ENCODE data around the gene NBPF1. TPM values are rescaled to one million over a fixed set of nuclear protein-coding genes. Genes with fewer than 3 reads are reported as not detected.

Gene NBPF1
- total and polyA plus RNA-seq, 9 of the 15 experiments (the other 6 are each of a cell fraction or from before 2014, with no cell fraction given), result 5.2 to 42.6 (median 24.1) TPM

DNA sequence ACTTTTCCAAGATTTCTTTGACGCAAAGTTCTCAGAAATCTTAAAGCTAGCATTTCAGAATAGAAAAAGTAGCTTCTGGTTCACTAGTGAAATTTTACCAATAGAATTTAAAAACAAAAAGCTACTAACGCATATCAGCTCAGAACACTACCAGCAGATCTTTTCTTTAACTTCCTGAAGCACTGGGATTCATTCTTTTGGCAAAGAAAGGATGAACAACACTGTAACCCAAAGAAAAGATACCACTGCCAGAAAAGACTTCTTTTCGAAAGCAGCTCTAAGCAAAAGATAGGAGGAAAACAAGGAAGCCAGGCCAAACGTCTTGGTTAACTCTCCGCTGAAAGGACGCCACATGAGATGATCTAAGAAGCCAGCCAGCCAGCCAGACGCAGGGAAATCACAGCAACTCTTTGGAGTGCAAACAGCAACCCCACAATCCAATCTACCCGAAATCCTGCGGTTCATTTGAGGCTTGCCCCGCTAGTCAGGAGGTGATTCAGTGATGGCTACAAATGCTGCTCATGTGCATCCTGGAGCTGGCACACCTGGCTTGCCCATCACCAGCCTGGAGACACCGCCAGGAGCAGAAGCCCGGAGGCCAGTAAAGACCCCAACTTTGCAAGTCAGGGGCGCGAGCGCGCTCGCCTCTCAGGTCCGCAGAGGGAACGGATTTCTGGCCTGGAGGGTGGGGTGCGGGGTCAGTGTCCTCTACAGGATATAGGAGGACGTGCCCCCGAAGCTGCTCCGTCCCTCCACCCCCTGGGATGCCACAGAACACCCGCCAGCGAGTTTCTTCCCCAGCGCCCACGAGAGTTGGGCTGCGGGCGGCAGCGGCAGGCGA lies 812 bp downstream of the NBPF1 start (continued):
- TF ChIP-seq, protein P1, sequence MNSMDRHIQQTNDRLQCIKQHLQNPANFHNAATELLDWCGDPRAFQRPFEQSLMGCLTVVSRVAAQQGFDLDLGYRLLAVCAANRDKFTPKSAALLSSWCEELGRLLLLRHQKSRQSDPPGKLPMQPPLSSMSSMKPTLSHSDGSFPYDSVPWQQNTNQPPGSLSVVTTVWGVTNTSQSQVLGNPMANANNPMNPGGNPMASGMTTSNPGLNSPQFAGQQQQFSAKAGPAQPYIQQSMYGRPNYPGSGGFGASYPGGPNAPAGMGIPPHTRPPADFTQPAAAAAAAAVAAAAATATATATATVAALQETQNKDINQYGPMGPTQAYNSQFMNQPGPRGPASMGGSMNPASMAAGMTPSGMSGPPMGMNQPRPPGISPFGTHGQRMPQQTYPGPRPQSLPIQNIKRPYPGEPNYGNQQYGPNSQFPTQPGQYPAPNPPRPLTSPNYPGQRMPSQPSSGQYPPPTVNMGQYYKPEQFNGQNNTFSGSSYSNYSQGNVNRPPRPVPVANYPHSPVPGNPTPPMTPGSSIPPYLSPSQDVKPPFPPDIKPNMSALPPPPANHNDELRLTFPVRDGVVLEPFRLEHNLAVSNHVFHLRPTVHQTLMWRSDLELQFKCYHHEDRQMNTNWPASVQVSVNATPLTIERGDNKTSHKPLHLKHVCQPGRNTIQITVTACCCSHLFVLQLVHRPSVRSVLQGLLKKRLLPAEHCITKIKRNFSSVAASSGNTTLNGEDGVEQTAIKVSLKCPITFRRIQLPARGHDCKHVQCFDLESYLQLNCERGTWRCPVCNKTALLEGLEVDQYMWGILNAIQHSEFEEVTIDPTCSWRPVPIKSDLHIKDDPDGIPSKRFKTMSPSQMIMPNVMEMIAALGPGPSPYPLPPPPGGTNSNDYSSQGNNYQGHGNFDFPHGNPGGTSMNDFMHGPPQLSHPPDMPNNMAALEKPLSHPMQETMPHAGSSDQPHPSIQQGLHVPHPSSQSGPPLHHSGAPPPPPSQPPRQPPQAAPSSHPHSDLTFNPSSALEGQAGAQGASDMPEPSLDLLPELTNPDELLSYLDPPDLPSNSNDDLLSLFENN (IDR thresholded peaks at IDR 0.05; ENCODE audit: low read depth in 2 of 2, low read length in 2 of 2), result peak in 1 of 2 experiments; percentile 35; a peak in 1 of 4 replicates
- peak; percentile 85; the same call in 1 of the 2 replicates for TF ChIP-seq ZNF165 (CRISPR knock-in tag; IDR thresholded peaks at IDR 0.05; ENCODE audit: borderline replicate concordance)
- TF ChIP-seq, protein P2, sequence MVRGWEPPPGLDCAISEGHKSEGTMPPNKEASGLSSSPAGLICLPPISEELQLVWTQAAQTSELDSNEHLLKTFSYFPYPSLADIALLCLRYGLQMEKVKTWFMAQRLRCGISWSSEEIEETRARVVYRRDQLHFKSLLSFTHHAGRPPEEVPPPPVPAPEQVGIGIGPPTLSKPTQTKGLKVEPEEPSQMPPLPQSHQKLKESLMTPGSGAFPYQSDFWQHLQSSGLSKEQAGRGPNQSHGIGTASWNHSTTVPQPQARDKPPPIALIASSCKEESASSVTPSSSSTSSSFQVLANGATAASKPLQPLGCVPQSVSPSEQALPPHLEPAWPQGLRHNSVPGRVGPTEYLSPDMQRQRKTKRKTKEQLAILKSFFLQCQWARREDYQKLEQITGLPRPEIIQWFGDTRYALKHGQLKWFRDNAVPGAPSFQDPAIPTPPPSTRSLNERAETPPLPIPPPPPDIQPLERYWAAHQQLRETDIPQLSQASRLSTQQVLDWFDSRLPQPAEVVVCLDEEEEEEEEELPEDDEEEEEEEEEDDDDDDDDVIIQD (CRISPR knock-in tag; IDR thresholded peaks at IDR 0.05), result peak; percentile 38; the same call in 1 of the 2 replicates
- TF ChIP-seq, protein P3, sequence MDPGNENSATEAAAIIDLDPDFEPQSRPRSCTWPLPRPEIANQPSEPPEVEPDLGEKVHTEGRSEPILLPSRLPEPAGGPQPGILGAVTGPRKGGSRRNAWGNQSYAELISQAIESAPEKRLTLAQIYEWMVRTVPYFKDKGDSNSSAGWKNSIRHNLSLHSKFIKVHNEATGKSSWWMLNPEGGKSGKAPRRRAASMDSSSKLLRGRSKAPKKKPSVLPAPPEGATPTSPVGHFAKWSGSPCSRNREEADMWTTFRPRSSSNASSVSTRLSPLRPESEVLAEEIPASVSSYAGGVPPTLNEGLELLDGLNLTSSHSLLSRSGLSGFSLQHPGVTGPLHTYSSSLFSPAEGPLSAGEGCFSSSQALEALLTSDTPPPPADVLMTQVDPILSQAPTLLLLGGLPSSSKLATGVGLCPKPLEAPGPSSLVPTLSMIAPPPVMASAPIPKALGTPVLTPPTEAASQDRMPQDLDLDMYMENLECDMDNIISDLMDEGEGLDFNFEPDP (CRISPR knock-in tag; IDR thresholded peaks at IDR 0.05), result 0 out of 2 replicates have a peak, but pooled peaks have one; percentile 20
- TF ChIP-seq, protein P4, sequence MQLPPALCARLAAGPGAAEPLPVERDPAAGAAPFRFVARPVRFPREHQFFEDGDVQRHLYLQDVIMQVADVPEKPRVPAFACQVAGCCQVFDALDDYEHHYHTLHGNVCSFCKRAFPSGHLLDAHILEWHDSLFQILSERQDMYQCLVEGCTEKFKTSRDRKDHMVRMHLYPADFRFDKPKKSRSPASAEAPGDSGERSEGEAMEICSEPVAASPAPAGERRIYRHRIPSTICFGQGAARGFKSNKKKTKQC (CRISPR knock-in tag; IDR thresholded peaks at IDR 0.05), result no peak
- no peak for TF ChIP-seq EHMT2 (IDR thresholded peaks at IDR 0.05)
- no peak for TF ChIP-seq NCOA6 (IDR thresholded peaks at IDR 0.05)
- peak; percentile 38; the same call in 1 of the 2 replicates for TF ChIP-seq JUND (IDR thresholded peaks at IDR 0.05; ENCODE audit: borderline replicate concordance, low read depth, low read length)
- no peak for TF ChIP-seq JUND (tag; IDR thresholded peaks at IDR 0.05; ENCODE audit: borderline replicate concordance, low read depth, low read length)
- TF ChIP-seq, protein P5, sequence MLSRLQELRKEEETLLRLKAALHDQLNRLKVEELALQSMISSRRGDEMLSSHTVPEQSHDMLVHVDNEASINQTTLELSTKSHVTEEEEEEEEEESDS (CRISPR knock-in tag; IDR thresholded peaks at IDR 0.05), result peak; percentile 48; the same call in 1 of the 2 replicates
- 0 out of 2 replicates have a peak, but pooled peaks have one; percentile 13 for TF ChIP-seq CHD2 (IDR thresholded peaks at IDR 0.05; ENCODE audit: low read depth, low read length)
- peak in 1 of 2 experiments; percentile 20; a peak in 1 of 4 replicates for TF ChIP-seq MAZ (CRISPR knock-in tag; conservative IDR thresholded peaks at IDR 0.05 in 1 of 2, IDR thresholded peaks at IDR 0.05 in 1 of 2)
- TF ChIP-seq KDM2B (CRISPR knock-in tag; IDR thresholded peaks at IDR 0.05), result peak; percentile 91
- TF ChIP-seq, protein P6, sequence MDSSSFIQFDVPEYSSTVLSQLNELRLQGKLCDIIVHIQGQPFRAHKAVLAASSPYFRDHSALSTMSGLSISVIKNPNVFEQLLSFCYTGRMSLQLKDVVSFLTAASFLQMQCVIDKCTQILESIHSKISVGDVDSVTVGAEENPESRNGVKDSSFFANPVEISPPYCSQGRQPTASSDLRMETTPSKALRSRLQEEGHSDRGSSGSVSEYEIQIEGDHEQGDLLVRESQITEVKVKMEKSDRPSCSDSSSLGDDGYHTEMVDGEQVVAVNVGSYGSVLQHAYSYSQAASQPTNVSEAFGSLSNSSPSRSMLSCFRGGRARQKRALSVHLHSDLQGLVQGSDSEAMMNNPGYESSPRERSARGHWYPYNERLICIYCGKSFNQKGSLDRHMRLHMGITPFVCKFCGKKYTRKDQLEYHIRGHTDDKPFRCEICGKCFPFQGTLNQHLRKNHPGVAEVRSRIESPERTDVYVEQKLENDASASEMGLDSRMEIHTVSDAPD (CRISPR knock-in tag; IDR thresholded peaks at IDR 0.05), result no peak
- TF ChIP-seq, protein P7, sequence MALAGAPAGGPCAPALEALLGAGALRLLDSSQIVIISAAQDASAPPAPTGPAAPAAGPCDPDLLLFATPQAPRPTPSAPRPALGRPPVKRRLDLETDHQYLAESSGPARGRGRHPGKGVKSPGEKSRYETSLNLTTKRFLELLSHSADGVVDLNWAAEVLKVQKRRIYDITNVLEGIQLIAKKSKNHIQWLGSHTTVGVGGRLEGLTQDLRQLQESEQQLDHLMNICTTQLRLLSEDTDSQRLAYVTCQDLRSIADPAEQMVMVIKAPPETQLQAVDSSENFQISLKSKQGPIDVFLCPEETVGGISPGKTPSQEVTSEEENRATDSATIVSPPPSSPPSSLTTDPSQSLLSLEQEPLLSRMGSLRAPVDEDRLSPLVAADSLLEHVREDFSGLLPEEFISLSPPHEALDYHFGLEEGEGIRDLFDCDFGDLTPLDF (CRISPR knock-in tag; IDR thresholded peaks at IDR 0.05), result peak; percentile 5; the same call in 1 of the 2 replicates
